C4-2B (cell line): ENCODE measurements around the gene ABO.

Source experiments
- H3K27ac ChIP-seq: fragments of 450-650 bp; 2 replicates; pipeline ENCODE4 v1.5.1; 2017
- ZFX ChIP-seq: fragments of 450-650 bp; IDR thresholded peaks from 2 replicates; pipeline ENCODE4 v1.6.1; 2017
- TF ChIP-seq, protein P1 (sequence below): fragments of 450-650 bp; conservative IDR thresholded peaks from 2 replicates; pipeline ENCODE4 v1.5.1; 2017; ENCODE audit warnings: mild to moderate bottlenecking

ABO gene

DNA sequence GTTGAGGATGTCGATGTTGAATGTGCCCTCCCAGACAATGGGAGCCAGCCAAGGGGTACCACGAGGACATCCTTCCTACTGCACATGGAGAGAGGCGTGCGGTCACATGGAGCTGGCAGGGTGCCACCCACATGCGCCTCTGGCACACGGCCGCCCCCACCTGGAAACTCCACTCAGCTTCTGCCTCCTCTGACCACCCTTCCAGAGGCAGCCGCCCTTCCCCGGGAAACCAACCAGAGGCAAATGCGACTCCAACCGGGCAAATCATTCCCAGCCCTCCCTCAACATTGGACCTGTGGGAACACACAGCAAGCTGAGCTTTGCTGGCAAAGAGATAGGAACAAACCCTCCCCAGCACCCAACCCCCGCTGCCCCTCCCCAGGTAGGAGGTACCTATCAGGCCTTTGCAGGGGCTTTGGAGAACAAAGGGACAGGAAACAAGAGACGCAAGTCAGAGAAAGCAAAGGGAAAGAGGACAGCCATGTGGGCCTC is 17.5 kb downstream of the ABO start:
- TF ChIP-seq, protein P1, sequence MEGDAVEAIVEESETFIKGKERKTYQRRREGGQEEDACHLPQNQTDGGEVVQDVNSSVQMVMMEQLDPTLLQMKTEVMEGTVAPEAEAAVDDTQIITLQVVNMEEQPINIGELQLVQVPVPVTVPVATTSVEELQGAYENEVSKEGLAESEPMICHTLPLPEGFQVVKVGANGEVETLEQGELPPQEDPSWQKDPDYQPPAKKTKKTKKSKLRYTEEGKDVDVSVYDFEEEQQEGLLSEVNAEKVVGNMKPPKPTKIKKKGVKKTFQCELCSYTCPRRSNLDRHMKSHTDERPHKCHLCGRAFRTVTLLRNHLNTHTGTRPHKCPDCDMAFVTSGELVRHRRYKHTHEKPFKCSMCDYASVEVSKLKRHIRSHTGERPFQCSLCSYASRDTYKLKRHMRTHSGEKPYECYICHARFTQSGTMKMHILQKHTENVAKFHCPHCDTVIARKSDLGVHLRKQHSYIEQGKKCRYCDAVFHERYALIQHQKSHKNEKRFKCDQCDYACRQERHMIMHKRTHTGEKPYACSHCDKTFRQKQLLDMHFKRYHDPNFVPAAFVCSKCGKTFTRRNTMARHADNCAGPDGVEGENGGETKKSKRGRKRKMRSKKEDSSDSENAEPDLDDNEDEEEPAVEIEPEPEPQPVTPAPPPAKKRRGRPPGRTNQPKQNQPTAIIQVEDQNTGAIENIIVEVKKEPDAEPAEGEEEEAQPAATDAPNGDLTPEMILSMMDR, result no peak
- TF ChIP-seq ZFX, result no peak
- no peak overlapping the region for H3K27ac ChIP-seq

DNA sequence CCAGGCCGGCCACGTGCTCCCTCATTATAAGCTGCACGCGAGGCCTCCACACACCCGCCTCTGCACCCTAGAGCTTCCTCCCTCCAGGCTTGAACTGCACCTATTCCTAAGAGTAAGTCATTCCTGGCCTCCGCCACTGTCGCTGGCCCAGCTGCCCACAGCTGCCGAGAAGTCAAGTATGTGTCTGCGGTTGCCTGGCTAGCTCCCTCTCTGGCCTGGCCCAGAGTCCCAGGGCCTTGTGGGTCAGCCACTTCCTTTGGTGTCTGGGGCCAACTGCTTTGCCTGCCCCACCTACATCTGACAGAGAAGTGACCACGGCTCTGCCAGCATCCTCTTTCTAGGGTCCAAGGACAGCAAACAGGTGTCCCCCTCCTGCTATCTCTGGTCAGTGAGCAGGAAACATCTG is 18.3 kb downstream of the ABO start:
- TF ChIP-seq ZFX, result no peak
- TF ChIP-seq, protein P1, result no peak
- H3K27ac ChIP-seq, result no peak overlapping the region

DNA sequence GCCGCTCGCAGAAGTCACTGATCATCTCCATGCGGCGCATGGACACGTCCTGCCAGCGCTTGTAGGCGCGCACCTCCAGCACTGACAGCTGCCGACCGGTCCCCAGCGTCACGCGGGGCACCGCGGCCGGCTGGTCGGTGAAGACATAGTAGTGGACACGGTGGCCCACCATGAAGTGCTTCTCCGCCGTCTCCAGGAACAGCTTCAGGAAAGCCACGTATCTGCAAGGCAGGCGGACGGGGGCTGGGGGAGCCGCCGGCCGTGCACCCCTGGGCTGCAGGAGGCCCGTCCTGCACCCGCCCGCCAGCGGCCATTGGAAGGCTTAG is 18.9 kb downstream of the ABO start:
- H3K27ac ChIP-seq, result no peak overlapping the region
- no peak for TF ChIP-seq ZFX
- TF ChIP-seq, protein P1, result no peak

DNA sequence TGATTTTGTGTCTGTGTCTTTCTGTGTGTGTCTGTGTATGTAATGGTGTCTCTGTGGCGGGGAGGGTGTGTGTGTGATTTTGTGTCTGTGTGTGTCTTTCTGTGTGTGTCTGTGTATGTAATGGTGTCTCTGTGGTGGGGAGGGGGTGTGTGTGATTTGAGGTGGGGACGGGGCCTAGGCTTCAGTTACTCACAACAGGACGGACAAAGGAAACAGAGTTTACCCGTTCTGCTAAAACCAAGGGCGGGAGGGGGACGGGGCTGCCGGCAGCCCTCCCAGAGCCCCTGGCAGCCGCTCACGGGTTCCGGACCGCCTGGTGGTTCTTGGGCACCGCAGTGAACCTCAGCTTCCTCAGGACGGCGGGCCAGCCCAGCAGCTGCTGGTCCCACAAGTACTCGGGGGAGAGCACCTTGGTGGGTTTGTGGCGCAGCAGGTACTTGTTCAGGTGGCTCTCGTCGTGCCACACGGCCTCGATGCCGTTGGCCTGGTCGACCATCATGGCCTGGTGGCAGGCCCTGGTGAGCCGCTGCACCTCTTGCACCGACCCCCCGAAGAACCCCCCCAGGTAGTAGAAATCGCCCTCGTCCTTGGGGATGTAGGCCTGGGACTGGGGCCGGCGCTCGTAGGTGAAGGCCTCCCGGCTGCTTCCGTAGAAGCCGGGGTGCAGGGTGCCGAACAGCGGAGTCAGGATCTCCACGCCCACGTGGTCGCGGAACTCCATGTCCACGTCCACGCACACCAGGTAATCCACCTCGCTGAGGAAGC is 19.4 kb downstream of the ABO start:
- H3K27ac ChIP-seq, result no peak overlapping the region
- TF ChIP-seq ZFX, result no peak
- TF ChIP-seq, protein P1, result no peak

DNA sequence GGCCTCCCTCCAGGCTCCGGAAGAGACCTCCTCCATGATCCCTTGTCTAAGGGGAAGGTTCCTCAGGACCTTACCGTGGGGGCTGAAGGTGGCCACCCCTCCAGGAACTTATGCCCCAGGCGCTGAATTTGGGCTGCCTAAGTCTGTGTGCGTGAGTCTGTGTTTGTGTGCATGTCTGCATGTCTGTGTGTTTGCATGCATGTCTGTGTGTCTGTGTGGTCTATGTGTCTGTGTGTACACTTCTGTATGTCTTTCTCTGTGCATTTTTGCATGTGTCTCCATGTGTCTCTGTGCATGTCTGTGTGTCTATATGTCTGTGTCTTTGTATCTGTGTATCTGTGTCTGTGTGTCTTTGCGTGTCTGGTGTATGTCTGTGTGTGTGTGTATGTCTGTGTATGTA is 20.5 kb downstream of the ABO start:
- no peak overlapping the region for H3K27ac ChIP-seq
- TF ChIP-seq ZFX, result no peak
- TF ChIP-seq, protein P1, result no peak

DNA sequence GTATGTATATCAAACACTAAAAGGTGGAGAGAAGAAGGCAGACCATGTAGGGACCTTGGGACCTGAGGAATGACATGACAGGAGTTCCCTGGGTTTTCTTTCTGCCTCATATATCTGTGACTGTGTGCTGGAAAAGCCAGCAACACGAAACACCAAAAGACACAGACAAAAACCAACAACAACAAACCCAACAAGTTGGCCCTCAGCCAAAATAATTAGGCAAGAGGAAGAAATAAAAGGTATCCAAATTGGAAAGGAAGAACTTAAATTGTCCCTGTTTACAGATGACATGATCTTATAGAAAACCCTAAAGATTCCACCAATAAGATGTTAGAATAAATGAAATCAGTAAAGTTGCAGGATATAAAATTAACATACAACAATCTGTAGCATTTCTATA is 21.7 kb downstream of the ABO start:
- TF ChIP-seq, protein P1, result no peak
- TF ChIP-seq ZFX, result no peak
- no peak overlapping the region for H3K27ac ChIP-seq

DNA sequence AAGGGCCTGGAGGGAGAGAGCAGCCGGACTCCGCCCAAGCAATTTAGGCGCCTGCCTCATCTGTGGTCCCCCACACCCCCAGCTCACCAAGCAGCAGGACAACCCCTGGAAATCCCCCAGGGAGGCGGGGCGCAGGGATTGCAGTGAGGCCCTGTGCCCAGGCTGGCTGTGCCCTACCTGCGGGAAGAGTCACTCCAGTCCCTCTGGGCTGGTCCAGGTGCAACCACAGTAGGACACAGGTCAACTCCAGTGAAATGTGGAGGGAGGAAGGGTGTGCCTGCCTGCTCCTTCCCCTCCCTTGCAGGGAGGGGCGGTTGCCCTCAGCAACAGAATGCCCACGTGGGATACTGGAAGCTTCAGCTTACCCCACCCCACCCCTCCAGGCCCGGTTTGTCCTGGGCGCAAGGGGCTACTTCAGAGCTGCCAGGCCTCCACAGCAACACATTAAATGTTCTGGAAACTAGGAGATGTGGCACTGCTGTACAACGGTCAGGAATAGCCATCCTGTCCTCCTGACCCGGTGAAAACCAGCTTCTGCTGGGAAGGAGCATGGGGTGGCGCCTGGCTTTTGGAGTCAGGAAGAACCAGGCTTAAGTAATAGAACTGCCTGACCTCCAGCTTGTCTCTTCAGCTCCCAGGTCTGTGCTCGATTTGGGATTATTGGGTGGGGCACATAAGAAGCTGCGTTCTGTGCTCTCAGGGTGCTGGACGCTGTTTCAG is 22.5 kb downstream of the ABO start:
- H3K27ac ChIP-seq, result no peak overlapping the region
- TF ChIP-seq, protein P1, result no peak
- no peak for TF ChIP-seq ZFX
